HEK293 (cell line): ENCODE results near the gene CMTM8.

Source experiments
- BCL11A ChIP-seq: fragments of 450-650 bp; formaldehyde crosslinking; IDR thresholded peaks from 2 replicates; pipeline ENCODE4 v1.5.1; 2016; ENCODE audit warnings: low read depth, missing biosample characterization, missing genetic modification characterization
- BCL11B ChIP-seq: fragments of 450-650 bp; formaldehyde crosslinking; IDR thresholded peaks from 2 replicates; pipeline ENCODE4 v1.5.1; 2016; ENCODE audit warnings: low read depth, missing biosample characterization, missing genetic modification characterization
- CTCF ChIP-seq: fragments of 450-650 bp; formaldehyde crosslinking; IDR thresholded peaks from 2 replicates; pipeline ENCODE4 v1.5.1; 2016; ENCODE audit warnings: missing biosample characterization, missing genetic modification characterization
- EGR2 ChIP-seq: fragments of 450-650 bp; formaldehyde crosslinking; IDR thresholded peaks from 2 replicates; pipeline ENCODE4 v1.5.1; 2016; ENCODE audit warnings: low read depth, missing biosample characterization, missing genetic modification characterization
- HOXD13 ChIP-seq: sonication (generic); formaldehyde crosslinking; IDR thresholded peaks from 2 replicates; pipeline ENCODE4 v1.8.0; 2022; ENCODE audit warnings: missing genetic modification reagents, borderline replicate concordance
- INSM2 ChIP-seq: fragments of 450-650 bp; formaldehyde crosslinking; IDR thresholded peaks from 2 replicates; pipeline ENCODE4 v1.5.1; 2016; ENCODE audit warnings: missing biosample characterization, missing genetic modification characterization
- MZF1 ChIP-seq: fragments of 450-650 bp; formaldehyde crosslinking; IDR thresholded peaks from 2 replicates; pipeline ENCODE4 v1.5.1; 2017; ENCODE audit warnings: missing biosample characterization, missing genetic modification characterization, borderline replicate concordance
- PATZ1 ChIP-seq: fragments of 450-650 bp; formaldehyde crosslinking; IDR thresholded peaks from 2 replicates; pipeline ENCODE4 v1.5.1; 2016; ENCODE audit warnings: missing biosample characterization, missing genetic modification characterization
- REST ChIP-seq: fragments of 450-650 bp; formaldehyde crosslinking; IDR thresholded peaks from 2 replicates; pipeline ENCODE4 v1.5.1; 2016; ENCODE audit warnings: missing biosample characterization, missing genetic modification characterization
- SP3 ChIP-seq: fragments of 450-650 bp; formaldehyde crosslinking; IDR thresholded peaks from 2 replicates; pipeline ENCODE4 v1.5.1; 2016; ENCODE audit warnings: missing biosample characterization, missing genetic modification characterization
- TRIM28 ChIP-seq: IDR thresholded peaks from 2 replicates; pipeline ENCODE4 v1.6.1; 2011; ENCODE audit warnings: low read length, control low read depth, borderline replicate concordance
- ZBTB1 ChIP-seq: fragments of 450-650 bp; formaldehyde crosslinking; IDR thresholded peaks from 2 replicates; pipeline ENCODE4 v1.5.1; 2016; ENCODE audit warnings: missing biosample characterization, missing genetic modification characterization
- ZBTB7A ChIP-seq: fragments of 450-650 bp; formaldehyde crosslinking; IDR thresholded peaks from 2 replicates; pipeline ENCODE4 v1.5.1; 2016; ENCODE audit warnings: low read depth, missing biosample characterization, missing genetic modification characterization
- ZEB2 ChIP-seq: fragments of 450-650 bp; formaldehyde crosslinking; IDR thresholded peaks from 2 replicates; pipeline ENCODE4 v1.5.1; 2016; ENCODE audit warnings: missing biosample characterization, missing genetic modification characterization
- ZFHX2 ChIP-seq: fragments of 450-650 bp; formaldehyde crosslinking; conservative IDR thresholded peaks from 2 replicates; pipeline ENCODE4 v1.5.1; 2016; ENCODE audit warnings: missing biosample characterization, missing genetic modification characterization
- ZFP69B ChIP-seq: fragments of 450-650 bp; formaldehyde crosslinking; IDR thresholded peaks from 2 replicates; pipeline ENCODE4 v1.5.1; 2016; ENCODE audit warnings: missing biosample characterization, missing genetic modification characterization
- ZNF155 ChIP-seq: fragments of 450-650 bp; formaldehyde crosslinking; IDR thresholded peaks from 2 replicates; pipeline ENCODE4 v1.5.1; 2016; ENCODE audit warnings: missing biosample characterization, missing genetic modification characterization
- ZNF211 ChIP-seq: fragments of 450-650 bp; formaldehyde crosslinking; IDR thresholded peaks from 2 replicates; pipeline ENCODE4 v1.5.1; 2016; ENCODE audit warnings: low read depth, missing biosample characterization, missing genetic modification characterization
- ZNF292 ChIP-seq: fragments of 450-650 bp; formaldehyde crosslinking; IDR thresholded peaks from 2 replicates; pipeline ENCODE4 v1.5.1; 2016; ENCODE audit warnings: low read depth, missing biosample characterization, missing genetic modification characterization, borderline replicate concordance
- ZNF302 ChIP-seq: fragments of 450-650 bp; formaldehyde crosslinking; IDR thresholded peaks from 2 replicates; pipeline ENCODE4 v1.5.1; 2016; ENCODE audit warnings: missing biosample characterization, missing genetic modification characterization, low read depth
- ZNF366 ChIP-seq: fragments of 450-650 bp; formaldehyde crosslinking; conservative IDR thresholded peaks from 2 replicates; pipeline ENCODE4 v1.5.1; 2016; ENCODE audit warnings: missing biosample characterization, missing genetic modification characterization
- ZNF433 ChIP-seq: fragments of 450-650 bp; formaldehyde crosslinking; IDR thresholded peaks from 2 replicates; pipeline ENCODE4 v1.5.1; 2016; ENCODE audit warnings: missing biosample characterization, missing genetic modification characterization, low read depth
- ZNF529 ChIP-seq: fragments of 450-650 bp; formaldehyde crosslinking; IDR thresholded peaks from 2 replicates; pipeline ENCODE4 v1.5.1; 2017; ENCODE audit warnings: missing genetic modification characterization, missing biosample characterization; ENCODE audit not compliant: insufficient replicate concordance
- ZNF544 ChIP-seq: fragments of 450-650 bp; formaldehyde crosslinking; IDR thresholded peaks from 2 replicates; pipeline ENCODE4 v1.5.0; 2017; ENCODE audit warnings: missing biosample characterization, missing genetic modification characterization
- ZNF548 ChIP-seq: fragments of 450-650 bp; formaldehyde crosslinking; IDR thresholded peaks from 2 replicates; pipeline ENCODE4 v1.5.1; 2016; ENCODE audit warnings: missing biosample characterization, missing genetic modification characterization
- ZNF560 ChIP-seq: fragments of 450-650 bp; formaldehyde crosslinking; IDR thresholded peaks from 2 replicates; pipeline ENCODE4 v1.5.1; 2017; ENCODE audit warnings: missing biosample characterization, missing genetic modification characterization, borderline replicate concordance
- ZNF571 ChIP-seq: fragments of 450-650 bp; formaldehyde crosslinking; IDR thresholded peaks from 2 replicates; pipeline ENCODE4 v1.5.0; 2017; ENCODE audit warnings: missing biosample characterization, missing genetic modification characterization
- ZNF600 ChIP-seq: fragments of 450-650 bp; formaldehyde crosslinking; IDR thresholded peaks from 2 replicates; pipeline ENCODE4 v1.5.1; 2016; ENCODE audit warnings: missing biosample characterization, missing genetic modification characterization
- ZNF664 ChIP-seq: fragments of 450-650 bp; formaldehyde crosslinking; IDR thresholded peaks from 2 replicates; pipeline ENCODE4 v1.5.1; 2016; ENCODE audit warnings: missing biosample characterization, missing genetic modification characterization
- ZNF677 ChIP-seq: fragments of 450-650 bp; IDR thresholded peaks from 2 replicates; pipeline ENCODE4 v1.5.0; 2018; ENCODE audit warnings: missing biosample characterization, mild to moderate bottlenecking, missing genetic modification characterization, moderate library complexity
- ZNF747 ChIP-seq: fragments of 450-650 bp; formaldehyde crosslinking; IDR thresholded peaks from 2 replicates; pipeline ENCODE4 v1.5.1; 2016; ENCODE audit warnings: missing biosample characterization, missing genetic modification characterization

The CMTM8 gene

GRCh38 chr3:32391643-32392535 lies 153.4 kb downstream of the CMTM8 start, which contains the start of gene CMTM7 (continued):
- TF ChIP-seq CTCF (tag by site-specific recombination) (0 out of 2 replicates have a peak, but pooled peaks have one; percentile 18), ZNF433 (tag by site-specific recombination) (no peak), ZNF677 (tag by site-specific recombination) (no peak), ZNF292 (tag by site-specific recombination) (no peak), ZNF366 (tag by site-specific recombination) (no peak), ZNF211 (tag by site-specific recombination) (no peak), ZNF529 (tag by site-specific recombination) (no peak), MZF1 (tag by site-specific recombination) (no peak), INSM2 (tag by site-specific recombination) (no peak), BCL11A (tag by site-specific recombination) (0 out of 2 replicates have a peak, but pooled peaks have one; percentile 54), ZNF544 (tag by site-specific recombination) (no peak), ZNF664 (tag by site-specific recombination) (no peak), ZNF747 (tag by site-specific recombination) (no peak), REST (tag by site-specific recombination) (0 out of 2 replicates have a peak, but pooled peaks have one; percentile 9), ZBTB1 (no peak), TRIM28 (0 out of 2 replicates have a peak, but pooled peaks have one; percentile 10), EGR2 (tag by site-specific recombination) (peak; percentile 24; the same call in 1 of the 2 replicates), ZNF302 (tag by site-specific recombination) (no peak), ZFP69B (tag by site-specific recombination) (0 out of 2 replicates have a peak, but pooled peaks have one; percentile 13), ZFHX2 (tag by site-specific recombination) (peak; percentile 40), HOXD13 (CRISPR knock-in tag) (no peak), ZNF571 (tag by site-specific recombination) (no peak), ZBTB7A (tag by site-specific recombination) (peak; percentile 51; the same call in 1 of the 2 replicates), ZNF548 (tag by site-specific recombination) (no peak), PATZ1 (tag by site-specific recombination) (peak; percentile 50; the same call in 1 of the 2 replicates), ZNF155 (tag by site-specific recombination) (no peak), SP3 (0 out of 2 replicates have a peak, but pooled peaks have one; percentile 15), BCL11B (tag by site-specific recombination) (peak; percentile 45; the same call in 1 of the 2 replicates), ZNF560 (tag by site-specific recombination) (no peak), ZNF600 (tag by site-specific recombination) (peak; percentile 84; the same call in 1 of the 2 replicates), ZEB2 (tag by site-specific recombination) (no peak; the same call in 1 of the 2 replicates)
